ENCODE measurements around the gene ERCC6L2. TPM values are rescaled to one million over a fixed set of nuclear protein-coding genes. Genes with fewer than 3 reads are reported as not detected.

Gene ERCC6L2
- total and polyA plus RNA-seq, 9 of the 15 experiments (the other 6 are each of a cell fraction or from before 2014, with no cell fraction given) = 7.8 to 42.8 (median 23.6) TPM

DNA sequence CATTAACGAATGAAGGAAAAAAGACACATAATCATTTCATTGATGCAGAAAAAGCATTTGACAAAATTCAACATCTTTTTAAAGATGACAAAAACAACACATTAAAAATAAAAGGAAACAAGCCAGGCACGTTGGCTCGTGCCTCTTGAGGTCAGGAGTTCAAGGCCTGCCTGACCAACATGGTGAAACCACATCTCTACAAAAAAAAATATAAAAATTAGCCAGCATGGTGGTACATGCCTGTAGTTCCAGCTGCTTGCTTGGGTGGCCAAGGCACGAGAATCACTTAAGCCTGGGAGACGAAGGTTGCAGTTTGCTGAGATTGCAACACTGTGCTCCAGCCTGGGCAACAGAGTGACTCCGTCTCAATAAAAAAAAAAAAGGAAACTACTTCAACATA, 77.0 kb downstream of the ERCC6L2 start:
- 84% methylated on average over 6 of the region's 6 CpGs for WGBS (ENCODE audit: insufficient coverage, low coverage, missing lambda C conversion rate)
- no peaks in the 10 kb centered on the region for H3K9me1 ChIP-seq (ENCODE audit: control insufficient read depth, insufficient read depth, low read length)
- no peaks in the 10 kb centered on the region for H3K4me1 ChIP-seq (replicated peaks in 1 of 2; ENCODE audit: control insufficient read depth in 2 of 2, insufficient read depth in 2 of 2, low read length in 2 of 2)
- no peak overlapping the region for H3K9ac ChIP-seq (ENCODE audit: insufficient read depth in 1 of 2, low read depth in 2 of 2, low read length in 2 of 2)
- no peak overlapping the region for H2AFZ ChIP-seq (ENCODE audit: low read depth, low read length)
- BruUV-seq (replicated peaks) = no TSS peak
- H3K79me2 ChIP-seq (ENCODE audit: control insufficient read depth, insufficient read depth, low read length) = no peaks in the 10 kb centered on the region
- FAIRE-seq (no peak), ATAC-seq (no peak), DNase-seq (ENCODE audit: extremely low read depth in 1 of 4, low spot score in 3 of 4) (no peak)
- ChIA-PET POLR2A (interaction anchor here (0.6 kb wide), 1 partner anchor 27 kb away, joined by 3 read pairs; no protein-coding TSS in a partner anchor), CTCF (ENCODE audit: low intra/inter-chr PET ratio) (no interaction called here)
- H3K27ac ChIP-seq (ENCODE audit: extremely low read depth, low read depth, low read length) = no peak overlapping the region
- no peak overlapping the region for H3K4me2 ChIP-seq (ENCODE audit: insufficient read depth, low read length)
- peaks cover 17% of the 10 kb centered on the region; the same call in 2 of the 3 replicates for H3K36me3 ChIP-seq (ENCODE audit: control insufficient read depth, insufficient read depth, low read length)
- intact Hi-C loops (cut with micrococcal nuclease) = no loop called here
- no peak overlapping the region for H3K4me3 ChIP-seq
- H3K9me3 ChIP-seq (replicated peaks; ENCODE audit: control insufficient read depth, insufficient read depth, low read depth, low read length) = peaks cover under 1% of the 10 kb centered on the region
- in situ Hi-C loops (cut with MboI) = no loop called here
- no peaks in the 10 kb centered on the region for H3K27me3 ChIP-seq (ENCODE audit: control insufficient read depth in 2 of 2, insufficient read depth in 2 of 2, low read length in 2 of 2)
- H4K20me1 ChIP-seq (replicated peaks; ENCODE audit: control insufficient read depth, insufficient read depth, low read length) = no peaks in the 10 kb centered on the region
- TF ChIP-seq, protein P1, sequence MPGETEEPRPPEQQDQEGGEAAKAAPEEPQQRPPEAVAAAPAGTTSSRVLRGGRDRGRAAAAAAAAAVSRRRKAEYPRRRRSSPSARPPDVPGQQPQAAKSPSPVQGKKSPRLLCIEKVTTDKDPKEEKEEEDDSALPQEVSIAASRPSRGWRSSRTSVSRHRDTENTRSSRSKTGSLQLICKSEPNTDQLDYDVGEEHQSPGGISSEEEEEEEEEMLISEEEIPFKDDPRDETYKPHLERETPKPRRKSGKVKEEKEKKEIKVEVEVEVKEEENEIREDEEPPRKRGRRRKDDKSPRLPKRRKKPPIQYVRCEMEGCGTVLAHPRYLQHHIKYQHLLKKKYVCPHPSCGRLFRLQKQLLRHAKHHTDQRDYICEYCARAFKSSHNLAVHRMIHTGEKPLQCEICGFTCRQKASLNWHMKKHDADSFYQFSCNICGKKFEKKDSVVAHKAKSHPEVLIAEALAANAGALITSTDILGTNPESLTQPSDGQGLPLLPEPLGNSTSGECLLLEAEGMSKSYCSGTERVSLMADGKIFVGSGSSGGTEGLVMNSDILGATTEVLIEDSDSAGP (CRISPR knock-in tag; IDR thresholded peaks at IDR 0.05) = no peak
- TF ChIP-seq ZNF224 (CRISPR knock-in tag; IDR thresholded peaks at IDR 0.05) (no peak), TCFL5 (CRISPR knock-in tag; conservative IDR thresholded peaks at IDR 0.05) (no peak), FOSL1 (tag; conservative IDR thresholded peaks at IDR 0.05) (no peak), KLF6 (CRISPR knock-in tag; IDR thresholded peaks at IDR 0.05; ENCODE audit: borderline replicate concordance) (no peak), HDAC8 (tag; IDR thresholded peaks at IDR 0.05) (no peak), SNIP1 (IDR thresholded peaks at IDR 0.05; ENCODE audit: low read depth) (no peak), BCLAF1 (IDR thresholded peaks at IDR 0.05; ENCODE audit: borderline replicate concordance in 1 of 2, control insufficient read depth in 1 of 2, low read depth in 2 of 2, low read length in 1 of 2) (no peak), GABPB2 (CRISPR knock-in tag; conservative IDR thresholded peaks at IDR 0.05) (no peak), CHD4 (IDR thresholded peaks at IDR 0.05; ENCODE audit: insufficient read depth, insufficient replicate concordance, low read depth, low read length, poor library complexity, severe bottlenecking) (no peak), ZNF124 (CRISPR knock-in tag; IDR thresholded peaks at IDR 0.05) (no peak), SMARCB1 (IDR thresholded peaks at IDR 0.05; ENCODE audit: insufficient read length, low read depth) (no peak)
- TF ChIP-seq, protein P2, sequence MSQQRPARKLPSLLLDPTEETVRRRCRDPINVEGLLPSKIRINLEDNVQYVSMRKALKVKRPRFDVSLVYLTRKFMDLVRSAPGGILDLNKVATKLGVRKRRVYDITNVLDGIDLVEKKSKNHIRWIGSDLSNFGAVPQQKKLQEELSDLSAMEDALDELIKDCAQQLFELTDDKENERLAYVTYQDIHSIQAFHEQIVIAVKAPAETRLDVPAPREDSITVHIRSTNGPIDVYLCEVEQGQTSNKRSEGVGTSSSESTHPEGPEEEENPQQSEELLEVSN (IDR thresholded peaks at IDR 0.05; ENCODE audit: borderline replicate concordance in 1 of 2, extremely low read depth in 1 of 2, insufficient read depth in 1 of 2, insufficient read length in 1 of 2, low read depth in 1 of 2, low read length in 1 of 2, poor library complexity in 1 of 2, severe bottlenecking in 1 of 2) = no peak

All from K562 (cell line).